CD1c-positive myeloid dendritic cell (primary cell): ENCODE data around the gene CISD2.
"Not testable (repeated sequence)": the region's sequence is repeated elsewhere in the genome, so short reads cannot be mapped to it uniquely, and the experiment has no call there.

Experiments
- DNase-seq: peaks from one replicate; pipeline ENCODE4 v3.0.0-alpha.2; 2016; ENCODE audit errors: extremely low spot score

CISD2 gene

GRCh38 chr4:102849579-102850104 is 19.1 kb upstream of the CISD2 start:
- DNase-seq, result no peak

- no peak for DNase-seq
Observed at GRCh38 chr4:102850370-102850769, 18.4 kb upstream of the CISD2 start.

GRCh38 chr4:102858828-102859464 is 9.8 kb upstream of the CISD2 start:
- DNase-seq, result no peak

GRCh38 chr4:102860611-102861324 is 8.0 kb upstream of the CISD2 start:
- peak; percentile 57 for DNase-seq

- DNase-seq, result peak; percentile 70
Observed at GRCh38 chr4:102862016-102862415, 6.8 kb upstream of the CISD2 start.

- peak; percentile 27 for DNase-seq
Observed at GRCh38 chr4:102862747-102863146, 6.0 kb upstream of the CISD2 start.

- not testable (repeated sequence) for DNase-seq
Observed at GRCh38 chr4:102865327-102865726, 3.5 kb upstream of the CISD2 start.

GRCh38 chr4:102867278-102868152 is 1.3 kb upstream of the CISD2 start:
- DNase-seq, result no peak

GRCh38 chr4:102868153-102868780 is 525 bp upstream of the CISD2 start:
- peak; percentile 64 for DNase-seq

- peak; percentile 64 for DNase-seq
Observed at GRCh38 chr4:102869569-102870197, 891 bp downstream of the CISD2 start.

GRCh38 chr4:102871772-102872171 is 3.0 kb downstream of the CISD2 start:
- DNase-seq, result peak; percentile 23

GRCh38 chr4:102877477-102878106 is 8.8 kb downstream of the CISD2 start:
- not testable (repeated sequence) for DNase-seq

GRCh38 chr4:102878349-102878748 is 9.6 kb downstream of the CISD2 start:
- DNase-seq, result peak; percentile 80

GRCh38 chr4:102878901-102879300 is 10.1 kb downstream of the CISD2 start:
- no peak for DNase-seq

GRCh38 chr4:102881343-102881742 is 12.6 kb downstream of the CISD2 start:
- DNase-seq, result no peak

- no peak for DNase-seq
Observed at GRCh38 chr4:102883278-102883677, 14.5 kb downstream of the CISD2 start.

- not testable (repeated sequence) for DNase-seq
Observed at GRCh38 chr4:102888570-102888969, 19.8 kb downstream of the CISD2 start.

- DNase-seq, result not testable (repeated sequence)
Observed at GRCh38 chr4:102889866-102890265, 21.1 kb downstream of the CISD2 start.

- DNase-seq, result not testable (repeated sequence)
Observed at GRCh38 chr4:102896547-102896946, 27.8 kb downstream of the CISD2 start.

GRCh38 chr4:102897610-102898009 is 28.8 kb downstream of the CISD2 start:
- DNase-seq, result not testable (repeated sequence)

GRCh38 chr4:102901804-102902203 is 33.0 kb downstream of the CISD2 start:
- DNase-seq, result no peak
